ENCODE data around the gene SPDYE3. TPM values are rescaled to one million over a fixed set of nuclear protein-coding genes. Genes with fewer than 3 reads are reported as not detected.

SPDYE3 gene
- total and polyA plus RNA-seq, 2 of the 13 experiments (the other 11 are each of a cell fraction or from before 2014, with no cell fraction given) = not detected

GRCh38 chr7:100335566-100336466 is 28.3 kb downstream of the SPDYE3 start (continued):
- TF ChIP-seq YEATS4 (CRISPR knock-in tag; IDR thresholded peaks at IDR 0.05; ENCODE audit: borderline replicate concordance) (peak; percentile 95), PHF5A (CRISPR knock-in tag; IDR thresholded peaks at IDR 0.05; ENCODE audit: low read depth, unreplicated experiment) (peak; percentile 30), ZSCAN20 (CRISPR knock-in tag; IDR thresholded peaks at IDR 0.05; ENCODE audit: borderline replicate concordance) (0 out of 2 replicates have a peak, but pooled peaks have one; percentile 27), ZSCAN12 (CRISPR knock-in tag; IDR thresholded peaks at IDR 0.05) (0 out of 2 replicates have a peak, but pooled peaks have one; percentile 71), E2F1 (CRISPR knock-in tag; IDR thresholded peaks at IDR 0.05) (peak; percentile 40; the same call in 1 of the 2 replicates), ZMYM4 (CRISPR knock-in tag; IDR thresholded peaks at IDR 0.05) (peak; percentile 79), STAT5B (CRISPR knock-in tag; IDR thresholded peaks at IDR 0.05) (0 out of 2 replicates have a peak, but pooled peaks have one; percentile 61), FOXP4 (CRISPR knock-in tag; IDR thresholded peaks at IDR 0.05) (peak; percentile 40; the same call in 1 of the 2 replicates), SP4 (CRISPR knock-in tag; IDR thresholded peaks at IDR 0.05) (peak; percentile 88), ZNF333 (CRISPR knock-in tag; IDR thresholded peaks at IDR 0.05; ENCODE audit: borderline replicate concordance) (peak; percentile 75; the same call in 1 of the 2 replicates), DR1 (CRISPR knock-in tag; IDR thresholded peaks at IDR 0.05) (peak; percentile 65; the same call in 1 of the 2 replicates), MXI1 (IDR thresholded peaks at IDR 0.05; ENCODE audit: borderline replicate concordance, low read depth, low read length) (peak; percentile 48; the same call in 1 of the 3 replicates), ZNF709 (CRISPR knock-in tag; IDR thresholded peaks at IDR 0.05) (peak; percentile 75; the same call in 1 of the 2 replicates), RBM39 (IDR thresholded peaks at IDR 0.05; ENCODE audit: low read depth, low read length, poor library complexity, severe bottlenecking) (peak; percentile 60), E2F2 (CRISPR knock-in tag; IDR thresholded peaks at IDR 0.05; ENCODE audit: borderline replicate concordance) (peak; percentile 94; the same call in 1 of the 2 replicates), ZHX2 (IDR thresholded peaks at IDR 0.05; ENCODE audit: low read depth) (peak; percentile 59; the same call in 1 of the 2 replicates), ZHX2 (CRISPR knock-in tag; IDR thresholded peaks at IDR 0.05; ENCODE audit: borderline replicate concordance) (peak; percentile 56; the same call in 1 of the 2 replicates)

All from HepG2 (cell line).